Activated CD8-positive, alpha-beta memory T cell treated with anti-CD3 and anti-CD28 coated beads for 1 hour (primary cell): Measurements from ENCODE around the gene INPP5A.

ENCODE experiments used
- DNase-seq, 2 donors: peaks; one replicate each; pipeline ENCODE4 v3.0.0-alpha.2; 2020; ENCODE audit warnings: low read depth in 1 of 2; ENCODE audit errors: extremely low read depth in 1 of 2

INPP5A gene

DNA sequence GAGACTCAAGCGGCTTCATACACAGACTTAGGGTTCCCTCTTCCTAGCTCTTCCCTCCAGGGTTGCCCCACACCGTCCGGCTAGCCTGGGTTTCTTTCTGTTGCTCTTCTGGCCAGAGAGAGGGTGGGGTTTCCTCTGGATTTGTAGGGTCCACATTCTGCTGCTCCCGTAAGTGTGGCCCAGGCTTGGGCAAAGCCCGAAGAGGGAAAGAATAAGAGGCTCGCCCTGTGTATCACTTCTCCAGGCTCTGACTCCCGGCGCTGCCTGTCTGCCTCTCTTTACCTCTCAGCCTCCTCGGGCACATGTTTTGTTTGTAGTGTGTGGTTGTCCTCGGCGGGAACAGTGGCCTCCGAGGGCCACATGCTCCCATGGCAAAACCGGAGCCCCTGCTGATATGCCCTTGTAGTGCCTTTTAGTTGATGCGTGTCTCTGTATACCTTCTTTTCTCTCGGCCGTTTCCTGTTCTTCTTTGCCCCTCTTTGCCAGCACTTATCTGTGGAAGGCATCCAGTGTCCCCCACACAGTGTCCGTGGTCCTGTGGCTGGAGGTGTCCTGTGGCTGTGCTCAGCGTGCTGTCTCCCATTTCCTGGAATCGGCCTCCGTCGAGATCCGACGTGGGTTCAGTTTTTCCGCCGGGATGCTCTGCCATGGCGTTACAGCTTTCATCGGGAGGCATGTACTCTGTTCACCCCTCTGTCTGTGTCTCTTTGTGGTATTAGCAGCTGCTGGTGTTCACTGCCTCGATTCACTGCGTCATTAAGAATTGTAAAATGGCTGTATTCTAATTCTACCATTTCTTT lies 102.9 kb downstream of the INPP5A start:
- no peak for DNase-seq

DNA sequence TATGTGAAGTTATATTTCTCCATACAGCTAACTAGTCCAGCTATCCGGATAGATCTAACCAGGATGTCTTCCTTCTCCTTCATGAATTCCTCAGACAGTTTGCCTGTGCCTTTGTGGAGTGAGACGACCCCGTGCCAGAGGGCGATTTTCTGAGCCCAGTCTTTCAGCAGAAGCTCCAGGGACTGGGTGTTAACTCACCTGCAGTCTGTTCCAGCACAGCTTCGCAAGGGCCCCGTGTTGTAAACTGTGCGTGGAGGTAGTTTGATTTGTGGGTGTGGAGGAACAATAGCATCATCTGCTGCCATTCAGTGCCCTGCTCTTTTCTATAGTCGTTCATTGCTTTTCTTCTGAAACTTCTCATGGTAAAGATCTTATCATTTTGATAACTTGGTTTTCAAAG lies 103.8 kb downstream of the INPP5A start:
- no peak for DNase-seq

DNA sequence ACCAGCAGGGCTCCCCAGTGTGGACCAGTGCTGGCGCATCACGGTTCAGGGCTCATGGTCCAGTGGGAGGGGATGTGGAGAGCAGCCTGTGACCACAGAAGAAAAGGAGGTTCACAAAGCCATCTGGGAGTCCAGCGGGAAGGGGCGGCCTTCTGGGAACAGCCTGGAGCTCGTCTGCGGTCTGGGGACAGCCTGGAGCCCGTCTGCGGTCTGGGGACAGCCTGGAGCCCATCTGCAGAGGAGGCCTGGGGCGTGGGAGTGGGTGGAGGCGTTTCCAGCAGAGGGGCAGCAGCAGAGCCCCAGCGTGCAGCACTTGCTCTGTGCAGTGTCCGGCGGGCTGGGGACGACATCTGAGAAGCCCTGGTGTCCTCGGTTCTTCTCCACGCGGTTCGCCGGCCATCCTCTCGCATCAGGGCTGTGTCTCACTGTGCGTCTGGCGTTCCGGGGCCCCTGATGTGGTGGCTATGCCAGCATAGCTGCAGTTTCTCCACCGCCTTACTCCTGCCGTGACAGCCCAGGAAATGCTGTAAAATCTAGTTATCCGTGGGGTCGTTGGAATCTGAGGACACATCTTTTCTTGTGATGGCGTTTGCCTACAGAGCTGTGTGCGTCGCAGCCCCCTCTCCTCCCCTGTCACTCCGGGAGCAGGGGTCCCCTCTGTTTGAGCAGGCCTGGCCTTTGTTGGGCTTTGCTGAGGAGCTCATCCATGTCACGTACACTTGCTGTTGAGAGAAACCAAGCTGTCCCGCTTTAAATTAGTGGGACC lies 104.6 kb downstream of the INPP5A start:
- DNase-seq: no peak

DNA sequence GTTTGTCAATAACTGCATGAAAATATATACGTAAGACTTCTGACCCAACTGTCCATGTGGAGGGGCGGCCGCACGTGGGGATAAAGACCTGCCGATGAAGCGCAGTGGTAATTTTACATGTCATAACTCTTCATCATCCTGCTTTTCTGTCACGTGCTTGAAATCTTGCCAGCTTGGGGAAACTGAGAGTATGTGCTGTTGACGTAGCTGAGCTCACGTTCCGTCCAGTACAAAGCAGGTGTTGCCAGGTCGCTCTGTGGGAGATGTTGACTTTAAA lies 105.1 kb downstream of the INPP5A start:
- no peak for DNase-seq

DNA sequence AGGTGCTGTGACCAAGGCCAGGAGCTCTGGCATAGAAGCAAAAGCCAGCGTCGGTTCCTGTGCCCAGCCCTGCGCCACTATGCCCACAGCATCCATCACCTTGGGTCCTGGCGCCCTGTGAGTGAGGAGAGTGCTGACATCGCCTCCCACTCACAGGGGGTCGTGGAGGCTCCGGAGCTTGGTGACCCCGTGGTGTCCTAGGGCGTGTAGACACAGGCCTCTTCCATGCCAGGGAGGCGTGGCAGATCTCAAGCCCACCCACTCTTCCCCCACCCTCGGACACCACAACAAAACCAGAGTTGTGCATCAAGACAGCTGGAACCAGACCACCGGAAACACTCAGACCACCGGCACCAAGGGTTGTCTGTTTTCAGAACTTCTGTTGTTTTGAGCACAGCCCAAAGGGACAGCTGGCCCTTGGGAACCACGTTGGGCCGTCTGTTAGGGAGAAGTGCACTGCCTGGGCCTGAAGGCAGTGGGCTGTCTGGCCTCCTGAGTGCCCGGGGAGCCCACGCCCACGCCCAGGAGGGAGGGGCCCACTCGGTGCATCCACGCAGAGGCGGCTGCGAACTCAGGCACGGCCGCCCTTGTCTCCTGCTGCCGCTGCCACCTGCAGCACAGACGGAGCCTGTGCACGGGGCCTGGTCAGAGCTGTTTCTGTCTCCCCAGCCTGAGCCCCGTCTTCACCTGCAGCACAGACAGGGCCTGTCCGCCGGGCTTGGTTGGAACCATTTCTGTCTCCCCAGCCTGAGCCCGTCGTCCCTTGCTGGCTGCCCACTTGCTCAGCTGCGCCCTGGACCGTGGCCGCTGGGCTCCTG lies 106.3 kb downstream of the INPP5A start:
- DNase-seq: no peak

DNA sequence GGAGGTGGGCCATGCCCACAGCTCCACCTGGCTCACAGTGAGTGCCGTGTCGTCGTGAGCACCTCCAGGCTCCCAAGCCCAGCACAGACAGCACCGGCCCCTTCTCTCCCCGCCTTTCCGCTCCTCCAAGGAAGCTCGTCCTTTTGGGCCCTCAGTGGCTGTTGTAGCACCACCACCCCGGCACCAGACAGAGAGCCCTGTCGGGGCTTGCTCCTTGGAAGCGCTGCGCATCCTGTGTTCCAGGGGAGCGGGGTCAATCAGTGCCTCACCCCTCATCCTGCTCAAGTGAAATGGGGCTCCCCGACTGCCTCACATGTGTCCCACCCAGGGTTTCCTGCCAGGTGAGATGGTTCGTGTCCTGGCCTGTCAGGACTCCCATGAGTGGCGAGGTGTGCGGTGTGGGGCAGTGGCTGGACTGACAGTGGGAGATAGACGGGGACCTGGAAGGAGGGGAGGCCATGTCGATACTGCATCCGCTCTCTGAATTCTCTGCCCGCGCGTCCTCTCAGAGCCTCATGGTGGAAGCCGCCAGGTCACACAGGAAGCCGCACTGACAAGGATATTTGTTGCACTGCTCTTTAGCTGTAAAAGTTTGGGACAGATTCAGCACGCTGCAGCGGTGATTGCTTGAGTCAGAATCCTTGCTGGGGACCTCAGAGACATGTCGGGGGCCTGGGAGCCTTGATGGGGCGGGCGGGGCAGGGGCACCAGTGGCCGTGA lies 107.1 kb downstream of the INPP5A start:
- DNase-seq: no peak

DNA sequence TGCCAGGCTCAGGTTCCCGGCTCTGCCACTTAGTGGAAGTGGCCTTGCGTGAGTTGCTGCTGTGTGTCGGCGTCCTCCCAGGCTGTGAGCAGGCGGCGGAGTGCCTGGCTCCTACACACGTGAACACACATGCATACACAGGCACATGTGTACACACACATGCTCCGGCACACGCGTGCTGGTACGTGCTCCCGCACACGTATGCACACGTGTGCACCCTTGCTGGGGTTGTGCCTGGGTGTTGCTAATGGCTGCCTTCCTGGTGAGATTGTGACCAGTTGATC lies 107.6 kb downstream of the INPP5A start:
- DNase-seq: no peak

DNA sequence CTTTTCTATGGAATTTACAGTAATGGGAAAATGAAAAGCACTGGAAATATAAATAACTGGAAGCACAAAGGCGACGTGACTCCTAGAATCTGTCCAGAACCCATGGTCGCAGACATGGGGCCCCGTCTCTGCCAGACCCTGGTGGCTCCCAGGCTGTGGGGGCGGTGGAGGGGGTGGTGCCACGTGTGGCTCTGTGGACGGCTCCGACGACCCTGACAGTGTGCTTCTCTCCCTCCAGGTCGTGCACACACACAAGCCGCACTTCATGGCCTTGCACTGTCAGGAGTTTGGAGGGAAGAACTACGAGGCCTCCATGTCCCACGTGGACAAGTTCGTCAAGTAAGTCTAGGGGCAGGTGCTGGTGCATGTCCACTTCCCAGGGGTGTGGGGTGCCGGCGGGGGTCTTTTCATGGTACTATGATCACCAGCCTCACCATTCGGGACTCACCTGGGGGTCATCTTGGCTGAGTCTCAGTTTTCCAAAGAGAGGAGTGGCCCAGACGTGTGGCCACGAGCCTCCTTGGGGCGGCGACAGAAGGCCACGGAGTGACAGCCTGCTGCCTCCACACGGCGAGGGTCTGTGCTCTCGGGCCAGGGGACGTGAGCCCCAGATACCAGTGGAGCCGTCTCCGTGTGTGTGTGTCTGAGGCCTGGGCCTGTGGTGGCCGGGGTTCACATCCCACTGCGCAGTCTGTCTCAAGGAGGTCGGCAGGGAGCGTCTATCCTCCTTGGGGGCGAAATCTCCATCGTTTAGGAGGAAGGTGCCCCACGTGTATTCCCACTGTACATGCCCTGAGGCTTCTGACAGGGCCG lies 108.2 kb downstream of the INPP5A start:
- no peak for DNase-seq

DNA sequence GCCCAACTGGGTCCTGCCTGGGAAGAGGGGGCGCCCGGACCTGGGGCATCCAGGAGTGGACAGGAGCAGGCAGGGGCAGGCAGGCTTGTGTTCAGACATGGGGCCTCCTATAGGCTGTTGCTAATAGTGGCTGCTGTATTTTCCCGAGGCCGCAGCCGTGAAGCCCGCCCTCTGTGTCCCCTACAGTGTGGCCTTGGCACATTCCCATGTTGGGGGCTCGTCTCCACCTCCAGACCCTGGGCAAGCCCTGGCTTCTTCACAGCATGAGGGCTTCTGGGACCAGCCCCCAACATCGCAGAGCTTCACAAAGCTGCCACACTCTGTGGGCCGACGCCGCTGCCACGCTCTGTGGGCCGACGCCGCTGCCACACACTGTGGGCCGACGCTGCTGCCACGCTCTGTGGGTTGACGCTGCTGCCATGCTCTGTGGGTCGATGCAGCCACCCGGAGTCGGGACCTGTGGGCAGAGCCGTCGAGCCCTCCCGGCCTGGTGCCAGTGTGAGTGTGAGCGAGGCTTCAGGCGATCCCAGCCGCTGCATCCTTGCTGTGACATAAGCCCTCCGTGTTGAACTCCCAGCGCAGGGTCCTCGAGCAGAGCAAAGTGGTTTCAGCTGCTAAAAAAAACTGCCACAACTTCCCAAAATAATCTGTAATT lies 109.0 kb downstream of the INPP5A start:
- DNase-seq: no peak

DNA sequence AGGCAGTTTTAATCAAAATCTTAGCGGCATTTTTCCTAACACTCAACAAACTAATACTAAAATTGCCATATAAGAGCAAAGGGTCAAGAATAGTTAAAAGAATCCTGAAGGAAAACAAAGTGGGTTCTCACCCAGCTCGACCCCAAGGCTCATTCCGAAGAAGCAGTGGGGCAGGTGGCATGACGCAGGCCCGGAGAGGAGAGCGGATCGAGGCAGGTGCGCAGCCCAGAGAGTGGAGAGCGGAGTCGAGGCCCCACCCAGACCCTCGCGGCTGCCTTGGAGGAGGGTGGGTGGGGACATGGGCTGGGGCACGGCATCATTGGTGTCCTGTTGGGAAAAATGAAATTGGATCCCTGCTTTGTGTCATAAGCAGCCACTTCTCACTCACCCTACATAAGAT lies 109.8 kb downstream of the INPP5A start:
- DNase-seq: no peak

DNA sequence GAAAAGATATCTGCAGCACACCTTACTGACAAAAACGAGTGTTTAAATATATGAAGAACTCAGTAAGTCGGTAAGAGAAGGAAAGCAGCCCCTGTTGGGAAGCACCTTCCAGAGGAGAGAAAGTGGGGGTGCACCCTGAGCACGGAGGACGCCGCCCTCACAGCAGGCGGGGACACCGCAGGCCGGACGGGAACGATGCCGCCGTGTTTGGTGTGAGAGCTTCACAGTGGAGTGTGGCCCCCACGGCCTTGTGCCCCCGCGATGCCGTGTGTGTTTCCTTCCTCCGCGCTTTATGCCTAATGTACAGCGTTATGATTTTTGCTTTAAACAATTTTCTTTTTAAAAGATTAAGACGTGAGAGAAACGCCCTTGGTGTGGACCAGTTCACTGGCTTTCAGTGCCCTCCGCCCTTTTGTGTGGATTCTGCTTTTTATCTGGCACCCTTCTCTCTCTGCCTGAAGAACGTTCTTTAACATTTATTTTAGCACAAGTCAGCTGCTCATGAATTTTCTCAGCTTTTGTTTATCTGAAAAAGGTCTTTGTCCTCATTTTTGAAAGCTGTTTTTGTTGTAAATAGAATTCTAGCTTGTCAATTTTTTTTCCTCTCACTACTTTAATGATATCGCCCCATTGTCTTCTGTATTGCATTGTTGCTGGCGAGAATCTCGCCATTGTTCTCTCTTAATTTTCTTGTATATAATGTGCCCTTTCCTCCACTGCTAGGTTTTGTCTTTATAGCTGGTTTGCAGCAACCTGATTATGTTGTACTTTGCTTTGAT lies 110.7 kb downstream of the INPP5A start:
- DNase-seq: no peak

DNA sequence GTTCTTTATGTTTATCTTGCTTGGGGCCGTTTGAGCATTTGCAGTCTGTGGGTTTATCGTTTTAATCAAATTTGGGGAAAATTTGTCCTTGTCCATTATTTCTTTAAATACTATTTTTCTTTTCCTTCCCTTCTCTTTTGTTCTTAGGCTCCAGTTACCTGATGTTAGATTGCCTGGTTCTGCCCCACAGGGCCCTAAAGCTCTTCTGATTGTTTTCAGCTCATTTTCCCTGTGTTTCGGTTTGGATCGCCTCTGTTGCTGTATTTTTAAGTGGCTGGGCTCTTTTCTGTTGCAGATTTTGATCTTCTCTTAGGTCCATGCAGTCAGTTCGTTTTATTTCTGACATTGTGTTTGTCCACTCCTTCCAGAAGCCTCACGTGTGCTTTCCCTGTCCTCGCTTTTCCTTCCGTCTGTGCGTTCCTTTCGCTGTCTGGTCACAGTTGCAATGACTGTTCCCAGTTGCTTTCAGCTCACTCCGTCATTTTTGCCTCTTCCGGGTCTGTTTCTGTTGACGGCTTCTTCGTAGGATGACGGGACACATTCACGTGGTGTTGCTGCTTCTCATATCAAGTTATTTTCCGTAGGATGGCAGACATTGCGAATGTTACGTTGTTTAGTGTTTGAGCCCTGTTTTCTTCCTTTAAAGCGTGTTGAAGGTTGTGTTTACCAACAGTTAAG lies 111.4 kb downstream of the INPP5A start:
- DNase-seq: no peak

DNA sequence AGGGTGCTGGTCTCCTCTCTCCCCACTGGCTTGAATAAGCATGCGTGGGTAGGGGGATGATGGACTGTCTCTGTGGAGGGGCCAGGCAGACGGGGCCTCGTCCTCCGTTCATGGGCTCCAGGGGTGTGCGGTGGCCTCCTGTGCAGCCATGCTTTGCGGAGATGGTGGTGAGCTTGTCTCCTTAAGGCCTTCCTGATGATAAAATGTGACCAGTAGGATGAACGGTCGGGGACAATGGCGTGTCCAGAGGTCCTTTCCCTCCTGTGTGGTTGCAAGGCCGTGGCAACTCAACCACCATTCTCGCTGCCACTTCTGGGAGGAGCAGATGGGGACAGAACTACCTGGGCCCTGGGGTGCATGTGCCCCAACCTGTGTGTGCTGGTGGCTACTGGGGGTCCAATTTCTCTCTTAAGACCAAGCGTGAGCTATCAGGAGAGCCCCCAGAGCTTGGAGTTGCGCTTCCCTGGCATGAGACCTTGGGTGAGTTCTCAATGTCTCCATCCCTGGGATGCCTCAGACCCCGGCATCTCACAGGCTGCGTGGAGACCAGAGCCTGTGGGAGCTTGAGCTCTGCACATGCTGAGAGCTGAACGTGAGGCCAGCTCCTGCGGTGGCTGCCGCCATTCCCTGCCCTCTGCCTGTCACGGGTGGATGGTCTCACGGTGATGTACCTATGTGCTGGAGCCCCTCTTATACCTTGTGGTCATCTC lies 112.2 kb downstream of the INPP5A start:
- DNase-seq: no peak

DNA sequence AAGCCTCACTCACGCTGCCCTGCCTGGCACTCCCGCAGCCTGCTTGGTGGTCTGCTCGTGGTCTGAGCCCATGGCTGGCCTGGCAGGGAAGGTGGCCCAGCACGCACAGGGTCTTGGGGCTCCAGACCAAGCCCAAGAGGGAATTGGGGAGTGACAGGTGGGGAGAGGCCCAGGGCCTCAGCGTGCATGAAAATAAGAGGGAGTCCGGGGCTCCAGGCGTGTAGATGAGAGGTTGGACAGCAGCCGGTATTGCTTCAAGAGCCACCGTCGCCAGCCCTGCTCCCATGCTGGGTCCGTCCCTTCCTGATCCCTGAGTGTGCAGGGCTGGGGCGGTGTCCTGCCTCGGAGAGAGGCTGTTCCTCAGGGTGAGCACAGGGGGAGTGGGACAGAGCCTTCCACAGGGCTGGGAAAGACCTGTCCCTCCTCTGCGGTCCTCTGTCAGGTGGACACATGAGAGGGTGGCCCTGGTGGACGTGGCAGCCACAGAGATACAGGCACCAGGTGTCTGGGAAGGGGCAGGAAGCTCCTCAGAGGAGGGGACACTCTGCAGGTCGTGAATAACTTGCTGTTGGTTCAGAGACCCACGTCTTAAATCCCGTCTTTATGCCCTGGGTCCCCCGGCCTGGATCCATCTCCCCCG lies 113.1 kb downstream of the INPP5A start:
- no peak for DNase-seq

DNA sequence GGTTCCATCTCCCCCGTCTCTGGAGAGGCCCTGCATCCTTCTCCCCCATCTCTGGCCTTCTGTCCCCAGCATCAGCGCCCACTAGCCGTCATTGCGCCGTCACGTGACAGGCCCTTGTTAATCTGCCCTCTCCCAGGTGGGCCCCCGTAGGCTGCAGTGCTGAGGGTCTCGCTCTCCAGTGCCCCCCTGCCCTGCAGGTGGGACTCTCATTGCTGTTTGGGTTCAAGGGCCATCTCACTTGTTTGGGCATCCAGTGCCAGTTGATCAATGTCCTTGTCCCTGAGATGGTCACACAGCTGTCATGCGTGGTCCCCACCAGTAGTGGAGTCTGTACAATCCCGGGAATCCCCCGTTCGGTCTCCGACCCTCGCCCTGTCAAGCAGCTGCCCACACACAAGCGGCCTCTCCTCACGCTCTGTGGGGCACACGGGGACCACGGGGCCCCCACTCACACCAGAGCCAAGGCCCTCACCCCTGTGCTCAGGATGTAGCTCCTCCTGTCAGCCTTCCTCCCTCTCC lies 114.0 kb downstream of the INPP5A start:
- no peak for DNase-seq

DNA sequence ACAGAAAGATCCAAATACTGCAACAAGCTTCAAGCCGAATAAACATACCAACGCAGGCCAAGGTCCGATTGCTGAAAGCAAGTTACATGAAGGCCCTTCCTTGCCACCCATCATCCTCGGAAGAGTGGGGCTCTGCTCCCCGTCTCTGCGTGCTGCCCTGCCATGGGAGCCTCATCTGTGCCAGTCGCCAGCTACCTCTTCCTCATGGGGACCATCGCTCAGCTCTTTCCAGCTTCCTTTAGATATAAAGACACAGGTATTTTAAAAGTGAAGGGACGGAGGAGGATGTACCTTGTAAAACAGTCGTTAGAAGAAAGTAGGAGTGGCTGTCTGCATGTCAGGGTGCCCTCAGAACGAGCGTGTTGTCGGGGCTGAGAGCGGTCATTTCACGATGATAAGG lies 114.9 kb downstream of the INPP5A start:
- DNase-seq: no peak

DNA sequence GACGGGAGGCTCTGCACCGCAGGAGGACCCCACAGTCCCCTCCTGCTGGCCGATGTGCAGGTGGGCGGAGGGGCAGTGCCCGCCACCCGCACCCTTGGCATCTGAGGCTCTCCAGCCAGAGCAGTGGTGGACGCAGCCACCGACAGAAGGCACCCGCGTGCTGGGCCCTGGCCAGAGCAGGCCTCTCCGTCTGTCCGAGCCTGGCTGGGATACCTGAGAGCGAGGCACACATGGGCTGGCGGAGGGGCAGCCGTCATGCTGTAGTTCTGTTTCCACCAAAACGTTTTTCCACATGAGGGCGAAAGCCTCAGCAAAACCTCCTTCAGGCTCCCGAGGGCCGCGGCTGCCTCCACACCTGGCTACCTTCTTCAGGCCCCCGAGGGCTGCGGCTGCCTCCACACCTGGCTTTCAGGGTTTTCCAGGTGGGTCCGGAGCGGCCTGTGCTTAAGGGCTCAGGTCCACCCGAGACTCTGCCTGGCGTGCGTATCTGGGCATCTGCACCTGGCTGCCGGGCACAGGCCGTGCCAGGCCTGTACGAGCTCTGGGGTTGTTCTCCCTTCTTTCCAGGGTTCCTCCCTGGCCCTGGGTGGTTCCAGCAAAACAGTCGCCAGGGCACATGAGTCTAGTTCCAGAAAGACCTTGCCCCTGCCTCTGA lies 115.5 kb downstream of the INPP5A start:
- no peak for DNase-seq
